Keratinocyte (primary cell): ENCODE results near the gene PRDM8. TPM values are rescaled to one million over a fixed set of nuclear protein-coding genes. Genes with fewer than 3 reads are reported as not detected.

ENCODE experiments used
- DNase-seq: peaks from one replicate; pipeline ENCODE4 v3.0.0-alpha.2; 2011; ENCODE audit warnings: low read depth, missing footprints, low spot score
- FAIRE-seq: peaks from 2 replicates; lab custom pipeline; 2011; peaks lifted over from hg19 to GRCh38; lab: Jason Lieb, UNC
- H2AFZ ChIP-seq: 2 replicates; pipeline ENCODE4 v1.6.0; 2012; ENCODE audit warnings: low read length, control low read depth, inconsistent platforms; ENCODE audit not compliant: control insufficient read depth
- H3K27ac ChIP-seq: 2 replicates; pipeline ENCODE4 v1.5.1; 2011; ENCODE audit warnings: low read length; ENCODE audit not compliant: control insufficient read depth, insufficient read depth
- H3K27me3 ChIP-seq: 3 replicates; pipeline ENCODE4 v1.6.0; 2011; ENCODE audit warnings: low read length; ENCODE audit not compliant: control insufficient read depth, insufficient read depth; ENCODE audit errors: extremely low read depth
- H3K36me3 ChIP-seq, 2 experiments: 2 replicates in 1 of 2; 3 replicates in 1 of 2; pipeline ENCODE4 v1.5.1; 2011; ENCODE audit warnings: low read length in 2 of 2, mild to moderate bottlenecking in 1 of 2; ENCODE audit not compliant: control insufficient read depth in 2 of 2, insufficient read depth in 2 of 2; ENCODE audit errors: extremely low read depth in 1 of 2
- H3K4me1 ChIP-seq: 3 replicates; pipeline ENCODE4 v1.5.1; 2011; ENCODE audit warnings: low read length; ENCODE audit not compliant: control insufficient read depth, insufficient read depth; ENCODE audit errors: extremely low read depth
- H3K4me2 ChIP-seq: 3 replicates; pipeline ENCODE4 v1.6.0; 2011; ENCODE audit warnings: low read depth, low read length; ENCODE audit not compliant: control insufficient read depth, insufficient read depth; ENCODE audit errors: extremely low read depth
- H3K4me3 ChIP-seq, 3 experiments: fragments of 200-600 bp in 1 of 3; sonication (generic) in 1 of 3; 2 replicates in 2 of 3; 3 replicates in 1 of 3; pipeline ENCODE4 v1.5.1; 2011 to 2016; ENCODE audit warnings: low read length in 3 of 3, mild to moderate bottlenecking in 3 of 3, control low read depth in 2 of 3, inconsistent platforms in 1 of 3, low read depth in 1 of 3, mixed read lengths in 1 of 3, mixed run types in 1 of 3, moderate library complexity in 1 of 3; ENCODE audit not compliant: control insufficient read depth in 2 of 3, insufficient read depth in 2 of 3; ENCODE audit errors: extremely low read depth in 1 of 3
- H3K79me2 ChIP-seq: 2 replicates; pipeline ENCODE4 v1.6.0; 2012; ENCODE audit warnings: low read length; ENCODE audit not compliant: control insufficient read depth, insufficient read depth
- H3K9ac ChIP-seq: 3 replicates; pipeline ENCODE4 v1.6.0; 2011; ENCODE audit warnings: low read length; ENCODE audit not compliant: control insufficient read depth, insufficient read depth; ENCODE audit errors: extremely low read depth
- H3K9me1 ChIP-seq: 3 replicates; pipeline ENCODE4 v1.6.0; 2011; ENCODE audit warnings: low read length; ENCODE audit not compliant: control insufficient read depth, insufficient read depth; ENCODE audit errors: extremely low read depth
- H3K9me3 ChIP-seq: 2 replicates; pipeline ENCODE4 v1.5.1; 2012; ENCODE audit warnings: low read depth, low read length; ENCODE audit not compliant: control insufficient read depth
- H4K20me1 ChIP-seq: 3 replicates; pipeline ENCODE4 v1.6.0; 2011; ENCODE audit warnings: low read length; ENCODE audit not compliant: control insufficient read depth, insufficient read depth; ENCODE audit errors: extremely low read depth
- EZH2 ChIP-seq: IDR thresholded peaks from one replicate; pipeline ENCODE4 v1.6.1; 2012; ENCODE audit warnings: inconsistent platforms, mild to moderate bottlenecking, low read length, moderate library complexity
- dilution Hi-C: fragments of 300-500 bp; cut with MboI; formaldehyde crosslinking; loops from one replicate; pipeline ENCODE4 v1.7.0; 2020; ENCODE audit warnings: low sequenced_read_pairs; ENCODE audit not compliant: extremely low pct_ligation_motif_present
- polyA plus RNA-seq, 5 experiments: library from polyadenylated mRNA; depleted of rRNA in 3 of 5; stranded (reverse) in 3 of 5; stranded (forward) in 1 of 5; unstranded in 1 of 5; fragments of >200 nt; gene quantifications; 1 replicate in 1 of 5; 2 replicates in 3 of 5; 3 replicates in 1 of 5; pipeline versions ENCODE4 v1.2.1 to v1.2.3, GENCODE V29; 2011 to 2012; ENCODE audit warnings: missing spikeins in 2 of 5, low read depth in 1 of 5, low replicate concordance in 1 of 5
- TF ChIP-seq, protein P1 (sequence below), 3 experiments: IDR thresholded peaks in 1 of 3; conservative IDR thresholded peaks in 1 of 3; optimal IDR thresholded peaks in 1 of 3; 2 replicates in 2 of 3; 3 replicates in 1 of 3; pipeline versions ENCODE3 to v1.5.1; 2011; ENCODE audit warnings: low read length in 3 of 3, mild to moderate bottlenecking in 3 of 3, moderate library complexity in 2 of 3, control low read depth in 1 of 3, inconsistent platforms in 1 of 3; ENCODE audit not compliant: insufficient read depth in 2 of 3; ENCODE audit errors: extremely low read depth in 1 of 3

PRDM8 gene
- polyA plus RNA-seq, 1 donor (not counting 4 experiments of a cell fraction or from before 2014, with no cell fraction given) = 3.5 TPM

DNA sequence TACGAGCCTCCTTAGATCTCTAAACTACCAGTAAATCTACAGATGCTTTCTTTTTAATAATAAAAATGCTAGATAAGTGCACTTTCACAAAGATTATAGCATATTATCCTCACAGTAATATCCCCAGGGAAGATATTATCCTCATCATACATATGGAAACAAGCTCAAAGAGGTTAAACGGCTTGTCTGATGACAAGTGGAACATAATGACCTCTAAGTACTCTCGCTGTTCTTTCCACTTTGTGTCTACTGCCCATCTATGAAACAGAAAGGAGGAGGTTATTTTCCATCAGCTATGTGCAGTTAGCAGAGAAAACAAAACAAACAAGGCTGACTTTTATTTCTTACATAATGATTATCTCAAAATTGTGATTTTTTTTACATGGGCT lies 42.8 kb upstream of the PRDM8 start:
- Histone ChIP-seq H3K4me1 (no peaks in the 10 kb centered on the region), H3K9me1 (no peaks in the 10 kb centered on the region), H3K9me3 (no peaks in the 10 kb centered on the region), H3K79me2 (no peaks in the 10 kb centered on the region), H3K4me2 (no peak overlapping the region), H3K27ac (no peak overlapping the region), H4K20me1 (no peaks in the 10 kb centered on the region), H3K4me3 (no peak overlapping the region), H2AFZ (no peak overlapping the region), H3K36me3 (no peaks in the 10 kb centered on the region), H3K9ac (no peak overlapping the region), H3K27me3 (no peaks in the 10 kb centered on the region)
- dilution Hi-C loops = no loop called here
- FAIRE-seq (no peak), DNase-seq (no peak)
- TF ChIP-seq EZH2 = no peak
- TF ChIP-seq, protein P1, sequence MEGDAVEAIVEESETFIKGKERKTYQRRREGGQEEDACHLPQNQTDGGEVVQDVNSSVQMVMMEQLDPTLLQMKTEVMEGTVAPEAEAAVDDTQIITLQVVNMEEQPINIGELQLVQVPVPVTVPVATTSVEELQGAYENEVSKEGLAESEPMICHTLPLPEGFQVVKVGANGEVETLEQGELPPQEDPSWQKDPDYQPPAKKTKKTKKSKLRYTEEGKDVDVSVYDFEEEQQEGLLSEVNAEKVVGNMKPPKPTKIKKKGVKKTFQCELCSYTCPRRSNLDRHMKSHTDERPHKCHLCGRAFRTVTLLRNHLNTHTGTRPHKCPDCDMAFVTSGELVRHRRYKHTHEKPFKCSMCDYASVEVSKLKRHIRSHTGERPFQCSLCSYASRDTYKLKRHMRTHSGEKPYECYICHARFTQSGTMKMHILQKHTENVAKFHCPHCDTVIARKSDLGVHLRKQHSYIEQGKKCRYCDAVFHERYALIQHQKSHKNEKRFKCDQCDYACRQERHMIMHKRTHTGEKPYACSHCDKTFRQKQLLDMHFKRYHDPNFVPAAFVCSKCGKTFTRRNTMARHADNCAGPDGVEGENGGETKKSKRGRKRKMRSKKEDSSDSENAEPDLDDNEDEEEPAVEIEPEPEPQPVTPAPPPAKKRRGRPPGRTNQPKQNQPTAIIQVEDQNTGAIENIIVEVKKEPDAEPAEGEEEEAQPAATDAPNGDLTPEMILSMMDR (optimal IDR thresholded peaks at IDR 0.05 in 1 of 3, IDR thresholded peaks at IDR 0.05 in 1 of 3, conservative IDR thresholded peaks at IDR 0.05 in 1 of 3; ENCODE audit: extremely low read depth in 1 of 3, insufficient read depth in 2 of 3, low read length in 3 of 3) = no peak

DNA sequence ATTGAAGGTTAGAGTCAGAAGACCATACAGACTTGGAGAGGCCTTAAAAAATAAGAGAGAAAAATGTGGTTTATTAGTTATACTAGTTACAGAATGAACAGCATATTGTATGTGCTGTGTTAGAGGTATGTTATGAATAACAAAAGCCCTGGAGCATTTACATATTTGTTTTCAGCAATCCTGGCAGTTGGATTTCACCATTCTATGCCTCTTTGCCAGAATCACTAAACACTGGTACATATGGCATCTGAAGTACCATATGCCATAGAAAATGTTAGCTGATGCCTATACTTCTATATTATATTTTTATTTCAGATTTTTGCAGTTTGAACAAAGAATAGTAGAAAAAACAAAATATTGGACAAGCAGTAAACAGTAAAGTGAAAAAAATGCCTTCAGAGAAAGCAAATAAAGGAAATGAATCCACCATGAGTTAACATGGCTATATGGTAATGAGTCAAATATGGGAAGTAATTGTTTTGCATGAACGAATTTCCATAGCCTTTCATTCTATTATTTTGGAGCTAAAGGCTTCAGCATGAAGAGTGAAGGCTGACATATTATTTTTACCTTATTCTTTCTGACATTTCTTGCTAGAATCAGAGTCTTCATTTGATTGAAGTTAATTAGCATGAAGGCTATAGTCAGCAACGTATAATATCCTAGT lies 41.9 kb upstream of the PRDM8 start:
- H3K27me3 ChIP-seq = no peaks in the 10 kb centered on the region
- no peak overlapping the region for H3K4me2 ChIP-seq
- no peak overlapping the region for H2AFZ ChIP-seq
- no peak overlapping the region for H3K9ac ChIP-seq
- no peaks in the 10 kb centered on the region for H3K36me3 ChIP-seq
- H3K4me3 ChIP-seq = no peak overlapping the region
- no peaks in the 10 kb centered on the region for H3K79me2 ChIP-seq
- no peaks in the 10 kb centered on the region for H4K20me1 ChIP-seq
- no peaks in the 10 kb centered on the region for H3K9me1 ChIP-seq
- H3K27ac ChIP-seq = no peak overlapping the region
- H3K9me3 ChIP-seq = no peaks in the 10 kb centered on the region
- no peaks in the 10 kb centered on the region for H3K4me1 ChIP-seq
- dilution Hi-C loops = no loop called here
- DNase-seq = no peak
- no peak for TF ChIP-seq EZH2
- TF ChIP-seq, protein P1 (optimal IDR thresholded peaks at IDR 0.05 in 1 of 3, IDR thresholded peaks at IDR 0.05 in 1 of 3, conservative IDR thresholded peaks at IDR 0.05 in 1 of 3; ENCODE audit: extremely low read depth in 1 of 3, insufficient read depth in 2 of 3, low read length in 3 of 3) = no peak
- FAIRE-seq = no peak
